SK-N-SH (cell line): ENCODE data around the gene CDK13. TPM values are rescaled to one million over a fixed set of nuclear protein-coding genes. Genes with fewer than 3 reads are reported as not detected.

Experiments
- CTCF ChIA-PET: fragments of 300-600, 350-600 bp; formaldehyde crosslinking; extraction: SDS; loops from one replicate; lab custom pipeline; 2021; lab: Yijun Ruan, JAX
- POLR2A ChIA-PET: fragments of 350-600 bp; sonication (Branson Sonifier 250); formaldehyde crosslinking; extraction: SDS; loops from one replicate; lab custom pipeline; 2020; ENCODE audit warnings: antibody characterized with exemption, inconsistent platforms; lab: Yijun Ruan, JAX
- DNase-seq: peaks from one replicate; pipeline ENCODE4 v3.0.0; 2012
- H2AFZ ChIP-seq: fragments of 200-600 bp; sonication (generic); 2 replicates; pipeline ENCODE4 v1.8.1; 2016; ENCODE audit warnings: antibody characterized with exemption, mild to moderate bottlenecking, low read depth
- H3F3A ChIP-seq: fragments of 200-600 bp; sonication (generic); replicated peaks from 2 replicates; pipeline ENCODE3; 2016; ENCODE audit warnings: antibody characterized with exemption, mild to moderate bottlenecking; ENCODE audit not compliant: insufficient read depth
- H3K27ac ChIP-seq, 2 experiments: fragments of 200-500 bp in 1 of 2; fragments of 200-600 bp in 1 of 2; sonication (Bioruptor generic) in 1 of 2; sonication (generic), shearing (Covaris generic) in 1 of 2; 2 replicates each; pipeline versions ENCODE4 v1.5.1 to v1.6.1; 2014 to 2016; ENCODE audit warnings: low read depth in 2 of 2, inconsistent platforms in 1 of 2, low read length in 1 of 2, mild to moderate bottlenecking in 1 of 2, mixed read lengths in 1 of 2
- H3K27me3 ChIP-seq: fragments of 200-600 bp; sonication (generic), shearing (Covaris generic); 2 replicates; pipeline ENCODE4 v1.6.1; 2016; ENCODE audit warnings: mixed run types; ENCODE audit not compliant: insufficient read depth
- H3K36me3 ChIP-seq, 2 experiments: fragments of 200-500 bp in 1 of 2; fragments of 200-600 bp in 1 of 2; sonication (Bioruptor generic) in 1 of 2; sonication (generic) in 1 of 2; replicated peaks in 1 of 2; 2 replicates each; pipeline versions ENCODE3 to v1.5.1; 2014 to 2016; ENCODE audit warnings: low read length in 1 of 2, mild to moderate bottlenecking in 1 of 2; ENCODE audit not compliant: insufficient read depth in 2 of 2, control insufficient read depth in 1 of 2
- H3K4me1 ChIP-seq, 2 experiments: fragments of 200-500 bp in 1 of 2; fragments of 200-600 bp in 1 of 2; sonication (Bioruptor generic) in 1 of 2; sonication (generic), shearing (Covaris generic) in 1 of 2; 2 replicates each; pipeline versions ENCODE4 v1.5.1 to v1.6.1; 2014 to 2016; ENCODE audit warnings: low read depth in 1 of 2, low read length in 1 of 2, mixed run types in 1 of 2; ENCODE audit not compliant: insufficient read depth in 2 of 2, control insufficient read depth in 1 of 2
- H3K4me2 ChIP-seq: fragments of 200-600 bp; sonication (generic), shearing (Covaris generic); 2 replicates; pipeline ENCODE4 v1.6.1; 2017; ENCODE audit warnings: mixed run types
- H3K4me3 ChIP-seq, 2 experiments: fragments of 200-500 bp in 1 of 2; fragments of 200-600 bp in 1 of 2; sonication (Bioruptor generic) in 1 of 2; sonication (generic), shearing (Covaris generic) in 1 of 2; 2 replicates each; pipeline versions ENCODE4 v1.5.1 to v1.8.1; 2014 to 2016; ENCODE audit warnings: low read depth in 2 of 2, inconsistent platforms in 1 of 2, low read length in 1 of 2, mild to moderate bottlenecking in 1 of 2, mixed read lengths in 1 of 2, moderate library complexity in 1 of 2
- H3K79me2 ChIP-seq: fragments of 200-600 bp; sonication (generic); 2 replicates; pipeline ENCODE4 v1.8.1; 2017; ENCODE audit warnings: mild to moderate bottlenecking; ENCODE audit not compliant: insufficient read depth
- H3K9ac ChIP-seq: fragments of 200-600 bp; sonication (generic); 2 replicates; pipeline ENCODE4 v1.6.1; 2017; ENCODE audit warnings: mixed run types
- H3K9me2 ChIP-seq: fragments of 200-600 bp; sonication (generic); 2 replicates; pipeline ENCODE4 v1.6.1; 2017; ENCODE audit warnings: mixed run types
- H3K9me3 ChIP-seq: fragments of 200-600 bp; sonication (generic); 2 replicates; pipeline ENCODE4 v1.6.1; 2017; ENCODE audit warnings: mixed run types, mild to moderate bottlenecking, moderate library complexity
- H4K20me1 ChIP-seq: fragments of 200-600 bp; sonication (generic); 2 replicates; pipeline ENCODE4 v1.6.1; 2017; ENCODE audit warnings: mild to moderate bottlenecking, mixed run types; ENCODE audit not compliant: insufficient read depth
- CHD2 ChIP-seq: fragments of 150-350 bp; IDR thresholded peaks from 2 replicates; pipeline ENCODE4 v1.6.1; 2018; ENCODE audit warnings: low read length; ENCODE audit not compliant: partially characterized antibody
- ELF1 ChIP-seq: IDR thresholded peaks from 2 replicates; pipeline ENCODE4 v1.4.0; 2012
- EP300 ChIP-seq, 2 experiments: IDR thresholded peaks; 2 replicates each; pipeline versions ENCODE4 v1.4.0 to v1.6.1; 2012; ENCODE audit warnings: borderline replicate concordance in 1 of 2, low read depth in 1 of 2, low read length in 1 of 2
- FOSL2 ChIP-seq: IDR thresholded peaks from 2 replicates; pipeline ENCODE4 v1.4.0; 2012; ENCODE audit warnings: low read depth, mild to moderate bottlenecking, moderate library complexity, borderline replicate concordance
- FOXJ3 ChIP-seq: sonication (generic); formaldehyde crosslinking; IDR thresholded peaks from 2 replicates; pipeline ENCODE4 v1.5.1; 2020; ENCODE audit warnings: mild to moderate bottlenecking, missing genetic modification reagents
- GATA2 ChIP-seq: sonication (generic); formaldehyde crosslinking; IDR thresholded peaks from 2 replicates; pipeline ENCODE4 v1.5.0; 2020; ENCODE audit warnings: mild to moderate bottlenecking, missing genetic modification reagents
- JUND ChIP-seq: IDR thresholded peaks from 2 replicates; pipeline ENCODE4 v1.4.0; 2012
- MEF2A ChIP-seq: IDR thresholded peaks from 2 replicates; pipeline ENCODE4 v1.4.0; 2012; ENCODE audit warnings: low read depth, borderline replicate concordance
- MXI1 ChIP-seq: IDR thresholded peaks from 2 replicates; pipeline ENCODE4 v1.6.1; 2012; ENCODE audit warnings: mild to moderate bottlenecking, low read depth, low read length, improper control_type of control experiment
- NRF1 ChIP-seq: IDR thresholded peaks from 2 replicates; pipeline ENCODE4 v1.6.1; 2012; ENCODE audit warnings: low read depth, mild to moderate bottlenecking, low read length
- POLR2AphosphoS5 ChIP-seq: IDR thresholded peaks from 2 replicates; pipeline ENCODE4 v1.6.1; 2012; ENCODE audit warnings: low read depth, low read length
- RAD21 ChIP-seq: IDR thresholded peaks from 2 replicates; pipeline ENCODE4 v1.6.1; 2012; ENCODE audit warnings: mild to moderate bottlenecking, low read length
- RFX5 ChIP-seq: IDR thresholded peaks from 2 replicates; pipeline ENCODE4 v1.6.1; 2012; ENCODE audit warnings: mild to moderate bottlenecking, improper control_type of control experiment, low read length
- SIN3A ChIP-seq: IDR thresholded peaks from 2 replicates; pipeline ENCODE4 v1.6.1; 2012; ENCODE audit warnings: low read depth, mild to moderate bottlenecking, low read length, moderate library complexity, borderline replicate concordance
- TAF1 ChIP-seq: IDR thresholded peaks from 2 replicates; pipeline ENCODE4 v1.6.1; 2012; ENCODE audit warnings: low read depth, mild to moderate bottlenecking, low read length, moderate library complexity, borderline replicate concordance
- TCF12 ChIP-seq: IDR thresholded peaks from 2 replicates; pipeline ENCODE4 v1.4.0; 2012
- YY1 ChIP-seq: IDR thresholded peaks from 2 replicates; pipeline ENCODE4 v1.4.0; 2012; ENCODE audit warnings: low read depth, mild to moderate bottlenecking
- WGBS: methylation state at CpG from one replicate; pipeline ENCODE4 v1.1.6; 2017; ENCODE audit warnings: low lambda C conversion rate; 5-methylcytosine and 5-hydroxymethylcytosine counted together
- polyA plus RNA-seq, 3 experiments: library from polyadenylated mRNA; depleted of rRNA; stranded (reverse); fragments of >200 nt; gene quantifications; 2 replicates each; pipeline ENCODE4 v1.2.3, GENCODE V29; 2012
- TF ChIP-seq, protein P1 (sequence below): fragments of 200-600 bp; sonication (generic); IDR thresholded peaks from 2 replicates; pipeline ENCODE4 v1.6.1; 2017; ENCODE audit warnings: antibody characterized with exemption, mild to moderate bottlenecking, moderate library complexity
- TF ChIP-seq, protein P2 (sequence below): fragments of 150-350 bp; IDR thresholded peaks from 2 replicates; pipeline ENCODE4 v1.6.1; 2017; ENCODE audit warnings: antibody characterized with exemption, low read length, low read depth, borderline replicate concordance
- TF ChIP-seq, protein P3 (sequence below): IDR thresholded peaks from 2 replicates; pipeline ENCODE4 v1.4.0; 2012; ENCODE audit warnings: low read depth, borderline replicate concordance
- TF ChIP-seq, protein P4 (sequence below): IDR thresholded peaks from 2 replicates; pipeline ENCODE4; 2012
- TF ChIP-seq, protein P5 (sequence below): IDR thresholded peaks from 2 replicates; pipeline ENCODE4 v1.4.0; 2012; ENCODE audit warnings: low read depth, borderline replicate concordance

The CDK13 gene
- polyA plus RNA-seq, 1 of the 3 experiments (the other 2 are of a cell fraction) = 23.1 TPM

DNA sequence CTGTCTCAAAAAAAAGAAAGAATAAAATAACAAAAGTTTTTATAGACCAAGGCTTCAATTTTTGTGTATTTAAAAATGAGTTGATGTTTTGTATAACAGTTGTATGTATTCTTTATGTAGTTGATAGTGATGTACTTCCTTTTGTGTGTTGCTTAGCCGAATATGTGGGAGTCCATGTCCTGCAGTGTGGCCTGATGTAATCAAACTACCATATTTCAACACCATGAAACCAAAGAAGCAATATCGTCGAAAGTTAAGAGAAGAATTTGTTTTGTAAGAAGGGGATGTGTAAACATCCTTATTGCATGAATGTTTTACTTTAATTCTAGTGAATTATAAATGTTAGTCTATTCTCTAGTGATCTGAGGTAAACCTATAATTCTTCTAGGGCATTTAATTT is 127.8 kb downstream of the CDK13 start:
- ChIA-PET CTCF (interaction anchor here (2.2 kb wide), 1 partner anchor 182 kb away, joined by 5 read pairs; no protein-coding TSS in a partner anchor), POLR2A (no interaction called here)

DNA sequence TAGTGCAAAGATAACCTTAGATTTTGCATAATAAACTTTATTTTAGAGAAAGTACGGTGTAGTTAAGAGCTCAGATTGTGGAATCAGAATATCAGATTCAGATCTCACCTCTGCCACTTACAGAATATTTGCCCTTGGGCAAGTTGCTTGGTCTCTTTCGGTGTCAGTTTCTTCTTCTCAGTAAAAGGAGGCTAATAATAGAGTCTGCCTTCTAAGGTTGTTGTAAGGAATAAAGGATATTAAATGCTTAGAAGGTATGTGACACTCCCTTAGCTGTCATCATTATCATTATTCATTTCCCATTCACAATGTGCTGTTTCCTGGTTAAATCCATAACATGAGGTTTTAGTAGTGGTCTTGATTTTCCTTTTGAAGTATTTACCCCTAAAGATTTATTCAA is 142.1 kb downstream of the CDK13 start:
- CTCF ChIA-PET = interaction anchor here (0.7 to 0.8 kb wide), 2 partner anchors 40 to 392 kb away, joined by 3 read pairs; no protein-coding TSS in a partner anchor
- Histone ChIP-seq H3F3A (peaks cover 33% of the 10 kb centered on the region), H4K20me1 (no peaks in the 10 kb centered on the region), H3K9me2 (no peaks in the 10 kb centered on the region), H3K9me3 (no peaks in the 10 kb centered on the region), H3K27me3 (no peaks in the 10 kb centered on the region), H2AFZ (no peak overlapping the region), H3K27ac (peak overlapping the region in 1 of 2 experiments; percentile 18; a peak in 1 of 4 replicates), H3K9ac (no peak overlapping the region), H3K4me1 (peaks cover 0 to 12% of the 10 kb centered on the region in 2 experiments; a peak in 2 of 4 replicates), H3K36me3 (peaks cover 62 to 70% of the 10 kb centered on the region in 2 experiments), H3K79me2 (peaks cover 14% of the 10 kb centered on the region; the same call in 1 of the 2 replicates), H3K4me2 (no peak overlapping the region), H3K4me3 (no peak overlapping the region)
- no peak for DNase-seq
- 94% methylated on average over 2 of the region's 2 CpGs for WGBS
- POLR2A ChIA-PET = no interaction called here
- TF ChIP-seq, protein P1, sequence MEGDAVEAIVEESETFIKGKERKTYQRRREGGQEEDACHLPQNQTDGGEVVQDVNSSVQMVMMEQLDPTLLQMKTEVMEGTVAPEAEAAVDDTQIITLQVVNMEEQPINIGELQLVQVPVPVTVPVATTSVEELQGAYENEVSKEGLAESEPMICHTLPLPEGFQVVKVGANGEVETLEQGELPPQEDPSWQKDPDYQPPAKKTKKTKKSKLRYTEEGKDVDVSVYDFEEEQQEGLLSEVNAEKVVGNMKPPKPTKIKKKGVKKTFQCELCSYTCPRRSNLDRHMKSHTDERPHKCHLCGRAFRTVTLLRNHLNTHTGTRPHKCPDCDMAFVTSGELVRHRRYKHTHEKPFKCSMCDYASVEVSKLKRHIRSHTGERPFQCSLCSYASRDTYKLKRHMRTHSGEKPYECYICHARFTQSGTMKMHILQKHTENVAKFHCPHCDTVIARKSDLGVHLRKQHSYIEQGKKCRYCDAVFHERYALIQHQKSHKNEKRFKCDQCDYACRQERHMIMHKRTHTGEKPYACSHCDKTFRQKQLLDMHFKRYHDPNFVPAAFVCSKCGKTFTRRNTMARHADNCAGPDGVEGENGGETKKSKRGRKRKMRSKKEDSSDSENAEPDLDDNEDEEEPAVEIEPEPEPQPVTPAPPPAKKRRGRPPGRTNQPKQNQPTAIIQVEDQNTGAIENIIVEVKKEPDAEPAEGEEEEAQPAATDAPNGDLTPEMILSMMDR = no peak
- TF ChIP-seq, protein P2, sequence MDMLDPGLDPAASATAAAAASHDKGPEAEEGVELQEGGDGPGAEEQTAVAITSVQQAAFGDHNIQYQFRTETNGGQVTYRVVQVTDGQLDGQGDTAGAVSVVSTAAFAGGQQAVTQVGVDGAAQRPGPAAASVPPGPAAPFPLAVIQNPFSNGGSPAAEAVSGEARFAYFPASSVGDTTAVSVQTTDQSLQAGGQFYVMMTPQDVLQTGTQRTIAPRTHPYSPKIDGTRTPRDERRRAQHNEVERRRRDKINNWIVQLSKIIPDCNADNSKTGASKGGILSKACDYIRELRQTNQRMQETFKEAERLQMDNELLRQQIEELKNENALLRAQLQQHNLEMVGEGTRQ = no peak
- no peak for TF ChIP-seq CHD2
- TF ChIP-seq SIN3A = no peak
- no peak for TF ChIP-seq TAF1
- TF ChIP-seq RFX5 = no peak
- TF ChIP-seq EP300 (IDR thresholded peaks at IDR 0.05; ENCODE audit: borderline replicate concordance in 1 of 2, low read depth in 1 of 2, low read length in 1 of 2) = no peak
- TF ChIP-seq RAD21 = no peak
- TF ChIP-seq, protein P3, sequence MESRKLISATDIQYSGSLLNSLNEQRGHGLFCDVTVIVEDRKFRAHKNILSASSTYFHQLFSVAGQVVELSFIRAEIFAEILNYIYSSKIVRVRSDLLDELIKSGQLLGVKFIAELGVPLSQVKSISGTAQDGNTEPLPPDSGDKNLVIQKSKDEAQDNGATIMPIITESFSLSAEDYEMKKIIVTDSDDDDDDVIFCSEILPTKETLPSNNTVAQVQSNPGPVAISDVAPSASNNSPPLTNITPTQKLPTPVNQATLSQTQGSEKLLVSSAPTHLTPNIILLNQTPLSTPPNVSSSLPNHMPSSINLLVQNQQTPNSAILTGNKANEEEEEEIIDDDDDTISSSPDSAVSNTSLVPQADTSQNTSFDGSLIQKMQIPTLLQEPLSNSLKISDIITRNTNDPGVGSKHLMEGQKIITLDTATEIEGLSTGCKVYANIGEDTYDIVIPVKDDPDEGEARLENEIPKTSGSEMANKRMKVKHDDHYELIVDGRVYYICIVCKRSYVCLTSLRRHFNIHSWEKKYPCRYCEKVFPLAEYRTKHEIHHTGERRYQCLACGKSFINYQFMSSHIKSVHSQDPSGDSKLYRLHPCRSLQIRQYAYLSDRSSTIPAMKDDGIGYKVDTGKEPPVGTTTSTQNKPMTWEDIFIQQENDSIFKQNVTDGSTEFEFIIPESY = no peak

More for the DNA sequence above, 127.8 kb downstream of the CDK13 start:
- H3K4me3 ChIP-seq = no peak overlapping the region
- H3K27ac ChIP-seq = no peak overlapping the region
- no peak overlapping the region for H3K9ac ChIP-seq
- no peaks in the 10 kb centered on the region for H3K9me2 ChIP-seq
- no peaks in the 10 kb centered on the region for H3K4me1 ChIP-seq
- H3K27me3 ChIP-seq = no peaks in the 10 kb centered on the region
- no peak overlapping the region for H2AFZ ChIP-seq
- H3K4me2 ChIP-seq = no peak overlapping the region
- no peaks in the 10 kb centered on the region for H3K79me2 ChIP-seq
- no peaks in the 10 kb centered on the region for H3K9me3 ChIP-seq
- WGBS = 86% methylated on average over 3 of the region's 3 CpGs
- peaks cover 23 to 45% of the 10 kb centered on the region in 2 experiments for H3K36me3 ChIP-seq
- no peaks in the 10 kb centered on the region for H4K20me1 ChIP-seq
- peaks cover 21% of the 10 kb centered on the region for H3F3A ChIP-seq
- no peak for DNase-seq
- no peak for TF ChIP-seq EP300 (IDR thresholded peaks at IDR 0.05; ENCODE audit: borderline replicate concordance in 1 of 2, low read depth in 1 of 2, low read length in 1 of 2)
- TF ChIP-seq MEF2A = no peak
- TF ChIP-seq RFX5 = no peak
- TF ChIP-seq, protein P2 = no peak
- TF ChIP-seq, protein P4, sequence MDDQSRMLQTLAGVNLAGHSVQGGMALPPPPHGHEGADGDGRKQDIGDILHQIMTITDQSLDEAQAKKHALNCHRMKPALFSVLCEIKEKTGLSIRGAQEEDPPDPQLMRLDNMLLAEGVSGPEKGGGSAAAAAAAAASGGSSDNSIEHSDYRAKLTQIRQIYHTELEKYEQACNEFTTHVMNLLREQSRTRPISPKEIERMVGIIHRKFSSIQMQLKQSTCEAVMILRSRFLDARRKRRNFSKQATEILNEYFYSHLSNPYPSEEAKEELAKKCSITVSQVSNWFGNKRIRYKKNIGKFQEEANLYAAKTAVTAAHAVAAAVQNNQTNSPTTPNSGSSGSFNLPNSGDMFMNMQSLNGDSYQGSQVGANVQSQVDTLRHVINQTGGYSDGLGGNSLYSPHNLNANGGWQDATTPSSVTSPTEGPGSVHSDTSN = no peak
- TF ChIP-seq, protein P5, sequence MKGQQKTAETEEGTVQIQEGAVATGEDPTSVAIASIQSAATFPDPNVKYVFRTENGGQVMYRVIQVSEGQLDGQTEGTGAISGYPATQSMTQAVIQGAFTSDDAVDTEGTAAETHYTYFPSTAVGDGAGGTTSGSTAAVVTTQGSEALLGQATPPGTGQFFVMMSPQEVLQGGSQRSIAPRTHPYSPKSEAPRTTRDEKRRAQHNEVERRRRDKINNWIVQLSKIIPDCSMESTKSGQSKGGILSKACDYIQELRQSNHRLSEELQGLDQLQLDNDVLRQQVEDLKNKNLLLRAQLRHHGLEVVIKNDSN = no peak
- no peak for TF ChIP-seq ELF1
- TF ChIP-seq POLR2AphosphoS5 = no peak
- no peak for TF ChIP-seq MXI1
- no peak for TF ChIP-seq NRF1
- no peak for TF ChIP-seq JUND
- no peak for TF ChIP-seq FOSL2
- no peak for TF ChIP-seq TAF1
- TF ChIP-seq RAD21 = no peak
- TF ChIP-seq FOXJ3 = no peak
- TF ChIP-seq GATA2 = no peak
- TF ChIP-seq TCF12 = no peak
- TF ChIP-seq YY1 = no peak
